NOMO-1 (cell line): ENCODE data around the gene GLT8D2.
"Not testable (repeated sequence)": the region's sequence is repeated elsewhere in the genome, so short reads cannot be mapped to it uniquely, and the experiment has no call there.

Experiments used
- DNase-seq, 2 experiments: peaks; one replicate each; lab custom pipeline; 2025; ENCODE audit not compliant: unreplicated experiment in 2 of 2; lab: John Stamatoyannopoulos, UW

Gene GLT8D2

DNA sequence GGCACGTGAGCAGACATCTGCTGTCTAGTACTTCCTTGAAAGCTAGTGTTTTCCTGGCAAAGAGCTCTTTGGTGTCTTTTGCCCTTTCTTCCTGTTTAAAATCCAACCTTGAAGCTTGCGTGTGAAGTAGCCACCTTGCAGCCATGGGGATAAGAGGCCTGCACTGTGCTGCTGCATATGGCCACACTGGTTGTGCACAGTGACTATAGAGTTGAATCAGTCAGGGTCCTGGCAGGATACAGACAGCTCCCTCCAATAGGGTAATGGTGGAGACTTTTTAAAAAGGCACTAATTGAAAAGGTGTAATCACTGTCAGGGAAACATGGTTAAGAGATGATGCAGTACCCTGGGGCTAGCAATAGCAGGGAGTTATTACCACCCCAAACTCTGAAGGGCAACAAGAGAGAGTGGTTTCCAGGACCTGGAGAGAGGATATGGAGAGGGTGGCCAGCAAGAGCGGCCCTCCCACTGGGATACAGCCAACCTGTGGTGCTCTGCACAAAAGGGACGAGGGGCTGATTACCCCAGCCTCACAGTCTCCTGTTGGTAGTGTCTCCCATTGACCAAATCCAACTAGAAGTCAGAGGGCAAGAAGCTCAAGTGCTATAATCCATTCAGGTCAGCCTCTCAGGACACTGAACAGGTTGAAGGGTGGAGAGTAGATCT, 4.8 kb upstream of the GLT8D2 start:
- DNase-seq: no peak

DNA sequence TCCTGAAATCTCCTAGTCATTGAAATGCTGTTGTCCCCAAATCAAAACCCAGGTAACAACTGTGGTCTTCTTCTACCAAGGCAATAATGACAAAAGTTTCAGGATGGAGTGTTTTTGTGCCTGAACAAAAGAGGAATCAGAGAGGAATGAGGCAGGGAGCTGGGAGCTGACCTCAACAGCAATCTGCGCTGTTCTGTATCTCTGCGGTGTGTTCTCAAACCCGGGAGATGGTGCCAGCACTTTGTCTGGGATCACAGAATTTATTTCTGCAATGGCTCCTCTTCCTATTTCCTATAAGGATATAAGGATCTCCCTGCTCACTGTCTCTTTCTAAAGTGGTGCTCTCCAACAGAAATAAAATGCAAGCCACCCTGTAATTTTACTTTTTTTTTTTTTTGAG, 449 bp upstream of the GLT8D2 start:
- no peak for DNase-seq

DNA sequence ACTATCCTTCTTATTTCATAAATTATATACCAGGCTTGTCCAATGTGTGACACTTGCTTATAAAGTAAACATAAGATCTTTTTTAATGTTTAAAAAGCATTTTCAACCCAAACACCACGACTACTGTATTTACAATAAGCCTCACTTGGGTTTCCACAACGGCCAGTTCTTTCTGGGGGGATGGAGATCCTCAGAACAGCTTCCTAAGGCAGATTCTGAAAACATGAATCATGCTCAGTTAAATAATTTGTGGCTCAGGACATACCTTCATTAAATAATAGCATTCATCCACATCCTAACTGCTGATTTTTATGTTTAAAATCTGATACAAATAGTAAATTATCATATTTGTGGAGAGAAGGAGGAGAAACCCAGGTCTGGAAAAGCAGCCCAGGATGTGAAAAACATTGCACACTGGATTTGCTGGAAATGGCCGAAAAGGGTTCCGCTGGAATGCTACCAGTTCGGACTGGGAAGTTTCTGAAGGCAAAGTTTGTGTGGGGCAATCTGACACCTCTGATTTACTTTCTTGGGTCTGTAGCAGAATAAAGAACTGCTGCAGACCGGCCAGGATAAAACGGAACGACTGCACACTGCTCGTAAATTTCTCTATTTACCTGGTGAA, 597 bp downstream of the GLT8D2 start:
- no peak for DNase-seq

DNA sequence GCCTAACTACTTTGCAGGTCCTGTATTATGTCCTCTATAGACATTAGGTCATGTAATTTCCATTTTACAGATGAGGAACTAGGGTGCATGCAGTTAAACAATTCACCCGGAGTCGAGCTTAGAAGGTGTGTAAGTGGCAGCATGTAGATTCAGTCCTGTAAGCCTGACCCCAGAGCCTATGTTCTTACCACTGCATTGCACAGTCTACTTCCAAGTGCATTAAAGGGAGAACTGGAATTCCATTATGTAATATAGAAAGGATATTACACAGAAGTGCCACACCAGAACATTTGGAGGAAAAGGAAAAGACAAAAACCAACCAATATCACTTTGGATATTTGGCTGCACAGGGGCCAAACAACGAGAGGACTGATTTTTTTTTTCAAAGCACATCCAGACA, 1.2 kb downstream of the GLT8D2 start:
- no peak for DNase-seq

DNA sequence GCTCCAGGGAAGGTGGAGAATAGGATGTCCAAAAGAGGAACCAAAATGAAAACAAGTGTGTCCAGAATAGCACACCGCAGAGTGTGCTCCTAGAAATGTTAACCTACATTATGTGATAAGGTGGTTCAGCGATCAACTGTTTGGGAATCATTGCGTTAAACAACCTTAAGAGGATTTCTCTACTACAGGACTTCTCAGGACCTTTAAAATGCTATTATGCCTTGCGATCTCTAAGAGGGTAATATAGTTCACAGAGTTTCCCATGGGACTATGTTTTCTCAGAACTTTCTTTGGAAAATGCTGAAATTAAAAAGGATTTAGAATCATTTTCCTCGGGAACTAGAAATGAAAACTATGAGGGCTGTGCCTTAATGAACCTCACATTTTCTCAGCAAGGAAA, 1.8 kb downstream of the GLT8D2 start:
- DNase-seq: no peak

DNA sequence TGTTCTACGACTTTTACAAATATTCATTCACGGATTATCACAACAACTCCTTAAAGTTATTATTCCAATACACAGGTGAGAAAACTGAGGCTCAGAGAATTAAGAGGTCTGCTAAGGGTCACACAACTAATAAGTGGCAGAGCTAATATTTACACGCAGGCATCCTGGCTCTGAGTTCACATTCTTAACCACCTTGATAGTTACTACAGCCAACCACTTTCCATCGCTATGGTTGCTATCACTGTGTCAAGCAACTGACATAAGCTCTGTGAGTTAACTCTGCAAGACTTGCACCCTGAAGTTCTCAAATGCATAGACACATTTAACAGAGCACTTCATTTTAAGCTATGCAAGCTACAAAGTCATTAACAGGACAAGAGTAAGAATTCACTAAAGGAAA, 3.7 kb downstream of the GLT8D2 start:
- no peak for DNase-seq

DNA sequence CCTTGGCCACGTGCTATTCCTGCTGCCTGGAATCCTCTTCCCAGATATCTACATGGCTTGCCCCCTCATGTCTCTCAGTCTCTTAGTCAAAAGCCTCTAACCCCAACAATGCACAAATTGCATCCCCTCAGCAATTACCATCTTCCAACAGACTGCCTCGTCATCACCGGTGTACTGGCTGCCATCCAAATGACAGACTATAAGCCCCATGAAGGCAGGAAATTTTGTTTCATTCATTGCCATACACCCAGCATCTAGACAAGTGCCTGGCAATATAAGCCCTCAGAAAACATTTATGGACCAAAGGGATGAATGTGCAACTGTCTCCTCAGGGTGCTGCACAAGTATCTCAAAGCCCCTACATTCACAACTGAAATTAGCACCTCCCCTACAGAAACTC, 5.8 kb downstream of the GLT8D2 start:
- DNase-seq: no peak

DNA sequence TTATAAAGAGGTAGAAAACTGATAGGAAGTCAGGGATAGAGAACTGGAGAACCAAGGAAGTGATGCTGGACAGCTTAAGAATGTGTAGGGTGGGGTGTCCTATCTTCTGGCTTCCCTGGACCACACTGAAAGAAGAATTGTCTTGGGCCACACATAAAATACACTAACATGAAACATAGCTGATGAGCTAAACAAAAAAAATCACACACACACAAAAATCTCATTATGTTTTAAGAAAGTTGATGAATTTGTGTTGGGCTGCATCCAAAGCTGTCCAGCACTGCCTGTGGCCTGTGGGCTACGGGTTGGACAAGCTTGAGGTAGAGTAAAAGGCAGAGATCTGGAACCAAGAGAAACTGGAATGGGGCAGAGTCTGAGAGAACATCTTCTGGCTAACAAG, 7.4 kb downstream of the GLT8D2 start:
- DNase-seq: no peak

DNA sequence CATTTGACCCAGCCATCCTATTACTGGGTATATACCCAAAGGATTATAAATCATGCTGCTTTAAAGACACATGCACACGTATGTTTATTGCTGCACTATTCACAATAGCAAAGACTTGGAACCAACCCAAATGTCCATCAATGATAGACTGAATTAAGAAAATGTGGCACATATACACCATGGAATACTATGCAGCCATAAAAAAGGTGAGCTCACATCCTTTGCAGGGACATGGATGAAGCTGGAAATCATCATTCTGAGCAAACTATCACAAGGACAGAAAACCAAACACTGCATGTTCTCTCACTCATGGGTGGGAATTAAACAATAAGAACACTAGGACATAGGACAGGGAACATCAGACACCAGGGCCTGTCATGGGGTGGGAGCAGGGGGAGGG, 10.2 kb downstream of the GLT8D2 start:
- DNase-seq: not testable (repeated sequence)

DNA sequence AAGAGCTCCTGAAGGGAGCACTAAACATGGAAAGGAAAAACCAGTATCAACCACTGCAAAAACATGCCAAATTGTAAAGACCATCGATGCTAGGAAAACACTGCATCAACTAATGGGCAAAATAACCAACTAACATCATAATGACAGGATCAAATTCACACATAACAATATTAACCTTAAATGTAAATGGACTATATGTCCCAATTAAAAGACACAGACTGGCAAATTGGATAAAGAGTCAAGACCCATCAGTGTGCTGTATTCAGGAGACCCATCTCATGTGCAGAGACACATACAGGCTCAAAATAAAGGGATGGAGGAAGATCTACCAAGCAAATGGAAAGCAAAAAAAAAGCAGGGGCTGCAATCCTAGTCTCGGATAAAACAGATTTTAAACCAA, 13.8 kb downstream of the GLT8D2 start:
- not testable (repeated sequence) for DNase-seq

DNA sequence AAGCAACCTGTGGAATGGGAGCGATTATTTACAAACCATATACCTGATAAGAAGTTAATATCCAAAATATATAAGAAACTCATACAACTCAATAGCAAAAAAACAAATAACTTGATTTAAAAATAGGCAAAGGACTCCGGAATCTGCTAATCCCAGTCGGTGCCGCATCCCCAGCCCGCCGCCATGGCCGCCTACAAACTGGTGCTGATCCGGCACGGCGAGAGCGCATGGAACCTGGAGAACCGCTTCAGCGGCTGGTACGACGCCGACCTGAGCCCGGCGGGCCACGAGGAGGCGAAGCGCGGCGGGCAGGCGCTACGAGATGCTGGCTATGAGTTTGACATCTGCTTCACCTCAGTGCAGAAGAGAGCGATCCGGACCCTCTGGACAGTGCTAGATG, 19.4 kb downstream of the GLT8D2 start:
- not testable (repeated sequence) for DNase-seq

DNA sequence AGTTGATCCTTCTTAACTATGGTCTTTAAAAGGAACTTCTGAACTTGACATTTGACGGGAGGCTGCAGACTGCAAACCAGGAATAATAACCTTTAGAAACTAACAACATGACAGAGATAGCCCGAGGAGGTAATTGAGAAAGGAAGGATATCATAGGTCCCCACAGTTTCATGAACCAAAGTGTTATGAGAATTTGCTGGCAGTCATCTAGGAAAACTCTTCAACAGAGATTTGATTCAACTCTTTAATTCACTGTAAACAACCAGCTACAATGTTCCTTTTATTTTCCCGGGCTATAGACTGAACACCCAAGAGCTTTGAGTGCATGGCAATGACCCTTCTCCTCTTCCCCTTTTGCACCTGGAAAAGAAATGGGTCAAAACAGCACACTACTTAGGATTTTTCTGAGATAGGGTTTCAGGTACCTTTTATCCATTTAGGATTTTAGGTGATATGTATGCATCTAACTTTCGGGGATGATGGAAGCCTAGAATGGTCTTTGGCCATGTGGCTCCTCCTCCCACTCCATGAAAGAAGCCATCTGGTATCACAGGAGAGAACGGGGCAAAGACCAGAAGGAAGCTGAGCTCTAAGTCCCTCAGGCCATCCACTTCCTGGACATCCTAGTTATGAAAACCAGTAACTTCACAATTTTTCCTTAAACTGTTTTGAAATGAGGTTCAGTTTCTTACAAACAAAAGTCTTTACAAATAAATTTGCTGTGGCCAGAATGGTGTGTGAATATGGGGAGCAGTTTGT, 23.0 kb downstream of the GLT8D2 start:
- DNase-seq: no peak

DNA sequence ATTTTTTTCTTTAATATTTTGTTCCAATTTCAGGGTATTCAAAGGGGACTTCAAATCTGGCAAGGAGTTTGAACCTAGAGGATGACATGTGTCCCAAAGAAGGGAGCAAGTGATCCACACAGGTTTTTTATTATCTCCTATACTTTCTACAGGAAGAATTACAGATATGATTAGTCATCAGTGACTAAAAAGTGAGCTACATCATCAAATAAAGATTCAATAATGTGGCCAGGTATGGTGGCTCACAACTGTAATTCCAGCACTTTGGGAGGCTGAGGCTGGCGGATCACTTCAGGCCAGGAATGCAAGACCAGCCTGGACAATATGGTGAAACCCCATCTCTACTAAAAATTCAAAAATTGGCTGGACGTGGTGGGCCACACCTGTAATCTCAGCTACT, 24.2 kb downstream of the GLT8D2 start:
- no peak for DNase-seq

DNA sequence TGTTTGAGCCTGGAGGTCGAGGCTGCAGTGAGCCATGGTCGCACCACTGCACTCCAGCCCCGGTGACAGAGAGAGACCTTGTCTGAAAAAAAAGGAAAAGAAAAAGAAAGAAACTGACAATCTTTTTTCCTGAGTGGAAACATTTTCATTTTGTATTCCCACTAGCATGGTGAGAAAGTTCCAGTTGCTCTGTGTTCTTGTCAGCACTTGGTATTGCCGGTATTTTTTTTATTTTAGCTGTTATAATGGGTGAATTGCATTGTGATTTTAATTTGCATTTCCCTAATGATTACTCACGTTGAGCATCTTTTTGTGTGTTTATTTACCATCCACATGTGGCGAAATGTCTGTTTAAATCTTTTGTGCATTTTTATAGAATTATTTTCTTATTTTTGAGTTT, 25.6 kb downstream of the GLT8D2 start:
- DNase-seq: no peak

DNA sequence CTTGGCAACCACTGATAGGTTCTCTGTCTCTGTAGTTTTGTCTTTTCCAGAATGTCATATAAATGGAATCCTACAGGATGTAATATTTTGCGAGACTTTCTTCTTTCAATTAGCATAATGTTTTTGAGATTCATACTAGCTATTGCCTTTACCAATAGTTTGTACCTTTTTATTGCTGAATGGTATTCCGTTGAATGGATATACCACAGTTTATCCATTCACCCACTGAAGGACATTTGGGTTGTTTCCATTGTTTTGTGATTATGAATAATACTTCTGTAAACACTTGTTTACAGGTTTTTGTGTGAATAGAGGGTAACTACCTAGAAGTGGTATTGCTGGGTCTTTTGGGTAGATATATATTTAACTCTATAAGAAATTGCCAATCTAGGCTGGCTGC, 26.3 kb downstream of the GLT8D2 start:
- DNase-seq: no peak

DNA sequence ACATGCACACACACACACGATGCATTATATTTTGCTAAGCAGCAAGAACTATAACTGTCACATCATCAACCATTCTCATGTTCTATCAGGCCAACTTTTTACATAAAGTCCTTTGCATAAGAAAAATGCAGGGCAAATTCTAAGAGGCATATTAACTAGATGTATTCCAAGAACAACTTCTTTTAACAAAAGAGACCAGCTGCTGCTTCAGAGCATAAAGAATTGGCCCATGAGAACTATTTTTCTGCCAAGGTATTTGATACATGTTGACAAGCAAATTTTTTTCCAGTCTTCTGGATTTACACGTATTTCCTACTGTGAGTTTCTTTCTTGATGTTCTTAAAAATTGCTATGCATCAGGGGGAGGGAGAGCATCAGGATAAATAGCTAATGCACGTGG, 27.2 kb downstream of the GLT8D2 start:
- no peak for DNase-seq

DNA sequence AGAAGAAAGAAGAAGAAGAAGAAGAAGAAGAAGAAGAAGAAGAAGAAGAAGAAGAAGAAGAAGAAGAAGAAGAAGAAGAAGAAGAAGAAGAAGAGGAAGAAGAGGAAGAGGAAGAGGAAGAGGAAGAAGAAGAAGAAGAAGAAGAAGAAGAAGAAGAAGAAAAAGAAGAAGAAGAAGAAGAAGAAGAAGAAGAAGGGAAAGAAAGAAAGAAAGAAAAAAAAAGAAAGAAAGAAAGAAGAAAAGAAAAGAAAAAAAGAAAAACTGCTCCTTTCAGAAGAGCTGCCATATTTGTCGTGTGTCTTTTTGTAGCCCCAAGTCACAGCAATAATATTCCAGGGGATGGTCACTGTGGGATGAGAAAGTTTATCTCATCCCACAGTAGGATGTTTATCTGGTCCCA, 28.1 kb downstream of the GLT8D2 start:
- not testable (repeated sequence) for DNase-seq

DNA sequence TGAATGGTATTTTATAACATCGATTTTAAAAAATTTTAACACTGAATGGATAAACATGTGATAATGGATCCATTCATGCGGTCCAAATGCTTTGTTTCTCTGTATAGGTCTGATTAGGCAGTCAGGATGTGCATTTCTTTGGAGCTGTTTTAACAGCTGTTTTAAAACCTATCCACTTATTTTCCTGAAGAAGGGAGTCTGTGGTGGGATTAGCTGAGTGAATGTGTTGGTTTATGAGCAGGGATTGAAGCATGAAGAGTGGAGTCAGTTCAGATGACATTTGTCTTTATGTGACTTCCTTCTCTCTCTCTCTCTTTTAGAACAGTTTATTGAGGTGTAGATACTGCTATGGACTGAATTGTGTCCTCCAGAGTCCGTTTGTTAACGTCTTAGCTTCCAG, 37.7 kb downstream of the GLT8D2 start:
- no peak for DNase-seq

DNA sequence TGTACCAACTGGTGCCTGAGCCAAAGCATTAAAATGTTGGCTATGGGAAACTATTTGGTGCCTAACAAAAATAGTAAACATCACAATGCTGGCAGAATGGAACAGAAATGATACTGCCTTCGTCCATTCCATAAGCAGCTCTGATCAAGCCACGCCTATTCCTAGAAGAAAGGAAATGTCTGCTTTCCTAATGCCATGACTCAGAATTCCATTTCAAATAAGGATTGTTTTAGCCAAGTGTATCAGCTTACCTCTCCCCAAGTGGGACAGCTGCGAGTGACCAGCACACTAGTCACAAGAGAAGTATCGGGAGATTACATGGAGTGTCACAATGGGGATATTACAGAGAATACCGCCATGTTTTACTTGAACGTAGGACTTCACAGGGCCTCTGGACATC, 38.7 kb downstream of the GLT8D2 start:
- DNase-seq: no peak

DNA sequence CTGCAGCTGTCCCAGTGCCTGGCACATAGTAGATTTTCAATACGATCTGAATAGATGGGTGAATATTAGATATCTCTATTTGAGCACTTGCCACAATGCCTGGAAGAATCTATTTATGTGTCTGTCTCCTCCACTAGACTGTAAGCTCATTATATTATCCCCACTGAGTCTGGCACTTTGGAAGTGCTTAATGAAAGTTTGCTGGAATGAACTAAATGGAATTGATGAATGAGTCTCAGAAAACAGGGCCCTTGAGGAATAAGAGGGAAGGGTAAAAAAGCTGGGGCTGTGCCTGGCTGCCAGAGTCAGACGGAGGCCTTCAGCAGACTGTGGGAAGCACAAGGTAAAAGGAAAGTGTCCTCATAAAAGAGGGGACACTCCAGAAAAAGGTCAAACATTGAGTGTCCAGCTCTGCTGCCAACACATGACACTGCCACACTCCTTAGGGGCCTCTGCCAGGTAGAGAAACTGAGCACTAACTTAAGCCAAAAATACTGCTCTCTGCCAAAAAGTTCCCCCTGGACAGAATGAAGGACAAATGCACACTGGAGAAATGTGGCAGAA, 39.3 kb downstream of the GLT8D2 start:
- DNase-seq: no peak

DNA sequence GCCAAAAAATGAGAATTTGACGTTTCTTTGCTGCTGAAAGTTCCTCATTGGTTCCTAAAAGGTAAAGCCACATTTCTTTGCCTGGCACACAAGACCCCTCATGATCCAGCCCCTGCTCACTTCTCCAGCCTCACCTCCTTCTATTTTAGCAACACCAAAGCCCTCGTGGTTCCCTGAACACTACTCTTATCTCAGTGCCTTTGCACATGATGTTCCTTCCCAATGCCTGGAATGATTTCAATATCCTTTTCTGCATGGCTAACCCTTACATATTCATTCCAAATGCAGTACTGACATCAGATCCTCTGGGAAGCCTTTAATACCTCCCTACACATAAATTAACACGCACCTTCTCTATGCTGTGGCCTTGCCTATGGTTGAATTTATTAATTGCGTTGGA, 39.9 kb downstream of the GLT8D2 start:
- no peak for DNase-seq

DNA sequence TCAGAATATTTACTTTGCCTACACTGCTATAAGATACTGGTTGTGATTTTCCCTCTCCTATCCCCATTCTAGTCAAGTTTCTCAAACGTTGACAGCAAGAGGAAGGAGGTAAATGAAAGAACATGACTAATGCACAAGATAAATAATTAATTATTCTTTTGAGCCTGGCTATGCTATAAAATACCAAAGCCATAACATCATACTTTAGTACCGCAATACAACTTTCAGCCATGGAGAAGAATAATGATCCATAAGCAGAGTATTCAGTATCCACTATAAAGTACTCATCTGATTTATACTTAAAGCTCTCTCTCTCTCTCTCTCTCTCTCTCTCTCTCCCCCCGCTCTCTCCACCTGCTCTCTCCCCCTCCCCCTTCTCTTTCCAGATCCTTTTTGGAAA, 43.1 kb downstream of the GLT8D2 start:
- DNase-seq: no peak
